GM12878 (cell line): ENCODE data around the gene KCTD12.

Experiments used
- CBX3 ChIP-seq: fragments of 200-600 bp; sonication (generic); IDR thresholded peaks from 2 replicates; pipeline ENCODE4 v1.6.1; 2016; ENCODE audit warnings: low read depth, borderline replicate concordance
- CTCF ChIP-seq, 3 experiments: IDR thresholded peaks in 2 of 3; conservative IDR thresholded peaks in 1 of 3; 2 replicates each; pipeline ENCODE4 v1.5.1; 2011; ENCODE audit warnings: low read depth in 3 of 3, low read length in 3 of 3, mild to moderate bottlenecking in 3 of 3, control low read depth in 2 of 3, moderate library complexity in 2 of 3, inconsistent platforms in 1 of 3, mixed read lengths in 1 of 3; ENCODE audit not compliant: control insufficient read depth in 2 of 3, insufficient read depth in 1 of 3; ENCODE audit errors: extremely low read depth in 1 of 3
- EZH2 ChIP-seq: IDR thresholded peaks from 2 replicates; pipeline ENCODE4 v1.6.1; 2012; ENCODE audit warnings: low read depth, mild to moderate bottlenecking, control low read depth, inconsistent platforms, low read length, borderline replicate concordance; ENCODE audit not compliant: control insufficient read depth
- FOXM1 ChIP-seq: IDR thresholded peaks from 2 replicates; pipeline ENCODE4 v1.6.1; 2012; ENCODE audit warnings: low read depth, mild to moderate bottlenecking, inconsistent platforms, low read length, moderate library complexity
- IKZF1 ChIP-seq: fragments of 450-650 bp; conservative IDR thresholded peaks from 2 replicates; pipeline ENCODE4 v1.6.1; 2017; ENCODE audit warnings: antibody characterized with exemption, mild to moderate bottlenecking
- MTA3 ChIP-seq: IDR thresholded peaks from 2 replicates; pipeline ENCODE4 v1.6.1; 2012; ENCODE audit warnings: low read length, inconsistent platforms, borderline replicate concordance
- NRF1 ChIP-seq: conservative IDR thresholded peaks from 2 replicates; pipeline ENCODE4 v1.6.1; 2011; ENCODE audit warnings: mild to moderate bottlenecking, low read depth, low read length, improper control_type of control experiment
- STAT1 ChIP-seq: fragments of 450-650 bp; conservative IDR thresholded peaks from 2 replicates; pipeline ENCODE4 v1.6.1; 2014; ENCODE audit warnings: antibody characterized with exemption, mild to moderate bottlenecking
- YY1 ChIP-seq: IDR thresholded peaks from 2 replicates; pipeline ENCODE4 v1.6.1; 2011; ENCODE audit warnings: low read depth, mild to moderate bottlenecking, low read length
- TF ChIP-seq, protein P1 (sequence below): IDR thresholded peaks from 2 replicates; pipeline ENCODE4 v1.6.1; 2012; ENCODE audit warnings: mild to moderate bottlenecking, low read depth, low read length

DNA sequence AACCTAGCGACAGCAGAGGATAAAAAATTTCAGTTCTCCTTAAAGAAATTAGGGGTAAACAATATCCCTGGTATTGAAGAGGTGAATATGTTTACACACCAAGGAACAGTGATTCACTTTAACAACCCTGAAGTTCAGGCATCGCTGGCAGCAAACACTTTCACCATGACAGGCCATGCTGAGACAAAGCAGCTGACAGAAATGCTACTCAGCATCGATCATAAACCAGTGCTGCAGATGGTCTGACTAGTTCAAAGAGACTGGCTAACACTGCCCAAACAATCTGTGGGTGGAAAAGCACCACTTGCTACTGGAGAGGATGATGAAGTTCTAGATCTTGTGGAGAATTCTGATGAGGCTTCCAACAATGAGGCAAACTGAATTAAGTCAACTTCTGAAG lies 42.3 kb upstream of the KCTD12 start:
- no peak for TF ChIP-seq CBX3
- no peak for TF ChIP-seq MTA3
- no peak for TF ChIP-seq EZH2
- no peak for TF ChIP-seq IKZF1
- TF ChIP-seq CTCF (IDR thresholded peaks at IDR 0.05 in 2 of 3, conservative IDR thresholded peaks at IDR 0.05 in 1 of 3; ENCODE audit: control insufficient read depth in 2 of 3, extremely low read depth in 1 of 3, insufficient read depth in 1 of 3, low read depth in 3 of 3, low read length in 3 of 3) = no peak
- TF ChIP-seq, protein P1, sequence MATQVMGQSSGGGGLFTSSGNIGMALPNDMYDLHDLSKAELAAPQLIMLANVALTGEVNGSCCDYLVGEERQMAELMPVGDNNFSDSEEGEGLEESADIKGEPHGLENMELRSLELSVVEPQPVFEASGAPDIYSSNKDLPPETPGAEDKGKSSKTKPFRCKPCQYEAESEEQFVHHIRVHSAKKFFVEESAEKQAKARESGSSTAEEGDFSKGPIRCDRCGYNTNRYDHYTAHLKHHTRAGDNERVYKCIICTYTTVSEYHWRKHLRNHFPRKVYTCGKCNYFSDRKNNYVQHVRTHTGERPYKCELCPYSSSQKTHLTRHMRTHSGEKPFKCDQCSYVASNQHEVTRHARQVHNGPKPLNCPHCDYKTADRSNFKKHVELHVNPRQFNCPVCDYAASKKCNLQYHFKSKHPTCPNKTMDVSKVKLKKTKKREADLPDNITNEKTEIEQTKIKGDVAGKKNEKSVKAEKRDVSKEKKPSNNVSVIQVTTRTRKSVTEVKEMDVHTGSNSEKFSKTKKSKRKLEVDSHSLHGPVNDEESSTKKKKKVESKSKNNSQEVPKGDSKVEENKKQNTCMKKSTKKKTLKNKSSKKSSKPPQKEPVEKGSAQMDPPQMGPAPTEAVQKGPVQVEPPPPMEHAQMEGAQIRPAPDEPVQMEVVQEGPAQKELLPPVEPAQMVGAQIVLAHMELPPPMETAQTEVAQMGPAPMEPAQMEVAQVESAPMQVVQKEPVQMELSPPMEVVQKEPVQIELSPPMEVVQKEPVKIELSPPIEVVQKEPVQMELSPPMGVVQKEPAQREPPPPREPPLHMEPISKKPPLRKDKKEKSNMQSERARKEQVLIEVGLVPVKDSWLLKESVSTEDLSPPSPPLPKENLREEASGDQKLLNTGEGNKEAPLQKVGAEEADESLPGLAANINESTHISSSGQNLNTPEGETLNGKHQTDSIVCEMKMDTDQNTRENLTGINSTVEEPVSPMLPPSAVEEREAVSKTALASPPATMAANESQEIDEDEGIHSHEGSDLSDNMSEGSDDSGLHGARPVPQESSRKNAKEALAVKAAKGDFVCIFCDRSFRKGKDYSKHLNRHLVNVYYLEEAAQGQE = no peak
- no peak for TF ChIP-seq YY1
- no peak for TF ChIP-seq STAT1
- no peak for TF ChIP-seq NRF1
- TF ChIP-seq FOXM1 = no peak
